ENCODE results near the gene IL13RA1. TPM values are rescaled to one million over a fixed set of nuclear protein-coding genes. Genes with fewer than 3 reads are reported as not detected.

IL13RA1 gene
- total and polyA plus RNA-seq, 10 of the 15 experiments (the other 5 are each of a cell fraction or from before 2014, with no cell fraction given): 2.3 to 14.2 (median 8.4) TPM

GRCh38 chrX:118723376-118723775 is 4.0 kb upstream of the IL13RA1 start:
- 57% methylated on average over 3 of the region's 3 CpGs for WGBS (ENCODE audit: insufficient coverage, insufficient replicate concordance, low lambda C conversion rate, missing lambda C conversion rate)
- TF ChIP-seq TAF1 (IDR thresholded peaks at IDR 0.05; ENCODE audit: borderline replicate concordance, low read depth, low read length) (no peak), PAX8 (IDR thresholded peaks at IDR 0.05) (no peak), BACH1 (IDR thresholded peaks at IDR 0.05; ENCODE audit: borderline replicate concordance) (no peak), NBN (IDR thresholded peaks at IDR 0.05) (no peak), ASH2L (IDR thresholded peaks at IDR 0.05; ENCODE audit: borderline replicate concordance, low read depth) (no peak), HSF1 (IDR thresholded peaks at IDR 0.05; ENCODE audit: low read depth, low read length) (no peak), MTA3 (IDR thresholded peaks at IDR 0.05; ENCODE audit: borderline replicate concordance, low read length) (no peak), CEBPZ (IDR thresholded peaks at IDR 0.05; ENCODE audit: low read depth, low read length) (no peak), ESRRA (IDR thresholded peaks at IDR 0.05; ENCODE audit: low read length) (no peak), BCLAF1 (IDR thresholded peaks at IDR 0.05) (no peak), KDM1A (IDR thresholded peaks at IDR 0.05; ENCODE audit: borderline replicate concordance) (no peak)
- H3K79me2 ChIP-seq (ENCODE audit: control insufficient read depth, insufficient read depth, low read length): no peaks in the 10 kb centered on the region
- ChIA-PET RAD21 (ENCODE audit: unreplicated experiment) (interaction anchor here (0.8 to 1.1 kb wide), 3 partner anchors 29 to 120 kb away, joined by 3 read pairs; no protein-coding TSS in a partner anchor), POLR2A (no interaction called here), SMC1A (ENCODE audit: uncharacterized antibody, unreplicated experiment) (interaction anchor here (0.6 to 2.2 kb wide), 6 partner anchors 12 to 30 kb away, joined by 3 to 8 read pairs (median 5); no protein-coding TSS in a partner anchor), CTCF (interaction anchor here (0.7 to 1.0 kb wide), 3 partner anchors 28 to 79 kb away, joined by 3 read pairs; no protein-coding TSS in a partner anchor)
- peaks cover 5% of the 10 kb centered on the region for H3K4me1 ChIP-seq (ENCODE audit: control insufficient read depth, insufficient read depth, low read length)
- no peak overlapping the region for H3K4me3 ChIP-seq
- ATAC-seq: no peak
- no peak for DNase-seq (ENCODE audit: low read depth, low spot score)
- no peak for FAIRE-seq
- H3K27me3 ChIP-seq (replicated peaks in 1 of 2; ENCODE audit: control insufficient read depth in 2 of 2, insufficient read depth in 2 of 2, low read length in 1 of 2): no peaks in the 10 kb centered on the region; a peak in 1 of 4 replicates
- H3K4me2 ChIP-seq (ENCODE audit: control insufficient read depth, insufficient read depth): no peak overlapping the region
- no peak overlapping the region for H2AFZ ChIP-seq (ENCODE audit: control insufficient read depth, low read depth, low read length)
- no peaks in the 10 kb centered on the region for H3K36me3 ChIP-seq (ENCODE audit: control insufficient read depth in 2 of 2, insufficient read depth in 2 of 2, low read length in 1 of 2)
- H4K20me1 ChIP-seq (ENCODE audit: control insufficient read depth, insufficient read depth): no peaks in the 10 kb centered on the region
- in situ Hi-C loops (cut with MboI) (no loop called here), intact Hi-C loops (cut with micrococcal nuclease; ENCODE audit: unreplicated experiment) (no loop called here)
- no TSS peak for BruUV-seq (replicated peaks)
- no peaks in the 10 kb centered on the region for H3K9me3 ChIP-seq (replicated peaks; ENCODE audit: control insufficient read depth, insufficient read depth, low read length)
- H3K27ac ChIP-seq (ENCODE audit: control insufficient read depth, insufficient read depth): no peak overlapping the region
- no peak overlapping the region for H3K9ac ChIP-seq (ENCODE audit: control insufficient read depth, insufficient read depth, low read length)
